ENCODE results near the gene IFNAR1. TPM values are rescaled to one million over a fixed set of nuclear protein-coding genes. Genes with fewer than 3 reads are reported as not detected.
A peak's percentile ranks its signal among the peaks of the same experiment; 100 is the strongest.
"Not testable (repeated sequence)": the region's sequence is repeated elsewhere in the genome, so short reads cannot be mapped to it uniquely, and the experiment has no call there.

The IFNAR1 gene
- total and polyA plus RNA-seq, 8 donors = 29.2 to 71.3 (median 34.0) TPM

- DNase-seq (peak in 3 of 4 donors; percentile 67 to 86 (median 77)), ATAC-seq (peak; percentile 94)
- H3K27ac ChIP-seq = peak overlapping the region; percentile 54 to 92
- peak; percentile 77 to 84 for TF ChIP-seq CTCF (IDR thresholded peaks at IDR 0.05)
- peak overlapping the region; percentile 12 to 17 for H3K4me3 ChIP-seq
- H3K9me3 ChIP-seq = peaks cover 0 to 1% of the 10 kb centered on the region in 2 donors
- peaks cover under 1 to 20% of the 10 kb centered on the region in 2 donors for H3K36me3 ChIP-seq
- intact Hi-C loops (cut with DNase I) = no loop called here
- H3K27me3 ChIP-seq = no peaks in the 10 kb centered on the region
- peaks cover 0 to 57% of the 10 kb centered on the region in 2 donors for H3K4me1 ChIP-seq
These were observed 36.3 kb downstream of the IFNAR1 start for GRCh38 chr21:33360881-33361602.

- H3K27ac ChIP-seq = peak overlapping the region; percentile 54 to 92
- H3K27me3 ChIP-seq = no peaks in the 10 kb centered on the region
- no peak for TF ChIP-seq CTCF (IDR thresholded peaks at IDR 0.05)
- peaks cover 0 to 12% of the 10 kb centered on the region in 2 donors for H3K9me3 ChIP-seq
- peak overlapping the region in 1 of 2 donors; percentile 17 for H3K4me3 ChIP-seq
- ATAC-seq = peak; percentile 14
- H3K36me3 ChIP-seq = peaks cover 0 to 10% of the 10 kb centered on the region in 2 donors
- H3K4me1 ChIP-seq = peaks cover 0 to 57% of the 10 kb centered on the region in 2 donors
- intact Hi-C loops (cut with DNase I) = no loop called here
- DNase-seq = no peak
These were observed 37.3 kb downstream of the IFNAR1 start for GRCh38 chr21:33362044-33362555.

- Histone ChIP-seq H3K4me1 (peaks cover 0 to 63% of the 10 kb centered on the region in 2 donors), H3K27ac (peak overlapping the region in 1 of 2 donors; percentile 91), H3K9me3 (peaks cover 0 to 28% of the 10 kb centered on the region in 2 donors)
- H3K4me3 ChIP-seq; intact Hi-C loops (cut with DNase I); H3K36me3 ChIP-seq; H3K27me3 ChIP-seq; DNase-seq: not testable (repeated sequence)
- peak; percentile 24 for ATAC-seq
These were observed 39.3 kb downstream of the IFNAR1 start for GRCh38 chr21:33363911-33364609.

- Histone ChIP-seq H3K4me3 (no peak overlapping the region), H3K36me3 (no peaks in the 10 kb centered on the region), H3K4me1 (peaks cover 0 to 59% of the 10 kb centered on the region in 2 donors), H3K27me3 (no peaks in the 10 kb centered on the region), H3K9me3 (peaks cover 0 to 28% of the 10 kb centered on the region in 2 donors), H3K27ac (peak overlapping the region in 1 of 2 donors; percentile 91)
- TF ChIP-seq CTCF (IDR thresholded peaks at IDR 0.05) = no peak
- ATAC-seq (no peak), DNase-seq (no peak)
- intact Hi-C loops (cut with DNase I) = no loop called here
These were observed 40.1 kb downstream of the IFNAR1 start for GRCh38 chr21:33364830-33365229.

- ATAC-seq (no peak), DNase-seq (no peak)
- H3K4me1 ChIP-seq = peaks cover 0 to 33% of the 10 kb centered on the region in 2 donors
- intact Hi-C loops (cut with DNase I) = no loop called here
- TF ChIP-seq CTCF (IDR thresholded peaks at IDR 0.05) = no peak
- no peak overlapping the region for H3K4me3 ChIP-seq
- H3K36me3 ChIP-seq = no peaks in the 10 kb centered on the region
- peaks cover 0 to 32% of the 10 kb centered on the region in 2 donors for H3K9me3 ChIP-seq
- no peak overlapping the region for H3K27ac ChIP-seq
- no peaks in the 10 kb centered on the region for H3K27me3 ChIP-seq
These were observed 42.7 kb downstream of the IFNAR1 start for GRCh38 chr21:33367309-33367973.

Data from left lung (tissue), 10 donors.